Ishikawa (cell line): ENCODE data around the gene MR1.

Source experiments
- CEBPB ChIP-seq: IDR thresholded peaks from 2 replicates; pipeline ENCODE4 v1.6.1; 2012
- CREB1 ChIP-seq: IDR thresholded peaks from 2 replicates; pipeline ENCODE4 v1.6.1; 2012; ENCODE audit warnings: low read depth
- EGR1 ChIP-seq: IDR thresholded peaks from 2 replicates; pipeline ENCODE4 v1.6.1; 2012
- EP300 ChIP-seq: IDR thresholded peaks from 2 replicates; pipeline ENCODE4 v1.6.1; 2012; ENCODE audit warnings: borderline replicate concordance
- FOXM1 ChIP-seq: IDR thresholded peaks from 2 replicates; pipeline ENCODE4 v1.6.1; 2012; ENCODE audit warnings: low read depth, borderline replicate concordance
- NFIC ChIP-seq: IDR thresholded peaks from 2 replicates; pipeline ENCODE4 v1.6.1; 2012
- RAD21 ChIP-seq: IDR thresholded peaks from 2 replicates; pipeline ENCODE4 v1.6.1; 2012; ENCODE audit warnings: low read depth
- REST ChIP-seq: IDR thresholded peaks from 2 replicates; pipeline ENCODE4 v1.6.1; 2012; ENCODE audit warnings: low read depth, mild to moderate bottlenecking
- TAF1 ChIP-seq: IDR thresholded peaks from 2 replicates; pipeline ENCODE4 v1.6.1; 2012; ENCODE audit warnings: low read depth, mild to moderate bottlenecking
- TCF12 ChIP-seq: IDR thresholded peaks from 2 replicates; pipeline ENCODE4 v1.6.1; 2012; ENCODE audit warnings: low read depth
- TEAD4 ChIP-seq: IDR thresholded peaks from 2 replicates; pipeline ENCODE4 v1.6.1; 2012
- USF1 ChIP-seq: IDR thresholded peaks from 2 replicates; pipeline ENCODE4 v1.6.1; 2012
- YY1 ChIP-seq: IDR thresholded peaks from 2 replicates; pipeline ENCODE4 v1.6.1; 2012; ENCODE audit warnings: low read depth
- ZBTB7A ChIP-seq: IDR thresholded peaks from 2 replicates; pipeline ENCODE4 v1.6.1; 2012; ENCODE audit warnings: low read depth
- TF ChIP-seq, protein P1 (sequence below): IDR thresholded peaks from 2 replicates; pipeline ENCODE4 v1.6.1; 2012

The MR1 gene

DNA sequence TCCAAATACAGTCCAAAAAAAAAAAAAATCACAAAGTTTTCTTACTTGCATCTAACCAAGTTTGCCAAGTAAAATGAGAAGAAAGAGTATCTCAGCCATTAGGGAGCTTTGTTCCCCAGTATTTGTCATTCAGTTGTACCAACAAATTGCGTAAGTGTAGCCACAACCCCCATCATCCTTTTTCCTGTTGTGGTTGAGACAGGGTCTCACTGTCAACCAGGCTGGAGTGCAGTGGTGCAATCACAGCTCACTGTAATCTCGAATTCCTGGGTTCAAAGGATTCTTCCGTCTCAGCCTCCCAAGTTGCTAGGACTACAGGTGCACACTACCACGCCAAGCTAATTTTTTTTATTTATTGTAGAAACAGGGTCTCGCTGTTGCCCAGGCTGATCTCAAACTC, 20.6 kb upstream of the MR1 start:
- TF ChIP-seq CEBPB (0 out of 2 replicates have a peak, but pooled peaks have one; percentile 7), RAD21 (no peak)

DNA sequence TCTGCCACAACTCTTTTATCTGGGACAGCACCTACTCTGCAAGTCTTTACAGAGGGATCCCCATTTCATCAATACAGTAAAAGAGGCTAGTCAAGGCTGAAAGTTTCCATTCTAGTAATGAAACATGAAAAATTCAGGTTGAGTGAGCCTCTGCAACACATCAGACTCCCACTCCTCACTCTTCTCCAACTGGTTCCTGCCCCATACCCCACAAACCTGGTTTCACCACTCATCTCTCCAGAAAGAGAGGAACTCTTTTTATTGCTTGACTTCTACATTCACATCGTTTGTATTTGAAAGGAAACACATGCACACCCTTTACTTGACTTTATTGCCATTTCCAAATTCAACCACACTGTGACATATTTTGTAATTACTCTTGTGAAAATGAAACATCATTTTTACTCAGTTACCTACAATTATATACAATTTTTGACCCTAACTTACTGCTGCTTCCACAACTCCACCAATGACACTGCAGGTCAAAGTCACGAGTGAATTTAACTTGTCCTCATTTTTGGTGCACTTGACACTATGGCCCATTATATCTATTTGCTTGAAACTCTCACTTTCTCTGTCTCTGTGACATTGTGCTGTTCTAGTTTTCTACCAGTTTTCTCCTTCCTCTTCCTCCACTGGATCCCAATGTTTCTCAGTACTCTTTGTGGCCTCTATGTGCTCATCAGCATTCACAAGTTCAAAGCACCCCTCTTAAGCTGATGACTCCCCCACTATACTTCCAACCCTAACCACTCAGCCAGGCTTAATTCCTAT, 19.1 kb upstream of the MR1 start:
- no peak for TF ChIP-seq EP300

DNA sequence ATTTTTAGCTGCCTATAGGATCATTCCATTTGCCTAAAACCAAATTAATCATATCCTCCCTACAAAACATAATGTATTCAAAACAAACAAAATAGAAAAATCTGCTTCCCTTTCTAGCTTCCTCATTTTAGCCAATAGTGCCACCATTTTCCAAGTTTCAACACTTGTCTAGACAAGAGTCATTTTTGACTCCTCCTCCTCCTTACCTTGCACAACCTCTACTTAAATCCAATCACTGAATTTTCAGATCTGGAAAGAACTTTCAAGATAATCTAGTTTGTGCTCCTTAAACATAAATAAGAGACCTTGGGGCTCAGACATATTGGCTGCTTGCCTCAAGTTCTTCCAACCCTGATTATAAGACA, 18.6 kb upstream of the MR1 start:
- TF ChIP-seq TCF12: no peak
- TF ChIP-seq NFIC: no peak
- TF ChIP-seq, protein P1, sequence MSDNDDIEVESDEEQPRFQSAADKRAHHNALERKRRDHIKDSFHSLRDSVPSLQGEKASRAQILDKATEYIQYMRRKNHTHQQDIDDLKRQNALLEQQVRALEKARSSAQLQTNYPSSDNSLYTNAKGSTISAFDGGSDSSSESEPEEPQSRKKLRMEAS: no peak
- no peak for TF ChIP-seq TEAD4
- TF ChIP-seq EGR1: no peak
- TF ChIP-seq CEBPB: no peak
- no peak for TF ChIP-seq REST
- no peak for TF ChIP-seq RAD21
- TF ChIP-seq CREB1: no peak

DNA sequence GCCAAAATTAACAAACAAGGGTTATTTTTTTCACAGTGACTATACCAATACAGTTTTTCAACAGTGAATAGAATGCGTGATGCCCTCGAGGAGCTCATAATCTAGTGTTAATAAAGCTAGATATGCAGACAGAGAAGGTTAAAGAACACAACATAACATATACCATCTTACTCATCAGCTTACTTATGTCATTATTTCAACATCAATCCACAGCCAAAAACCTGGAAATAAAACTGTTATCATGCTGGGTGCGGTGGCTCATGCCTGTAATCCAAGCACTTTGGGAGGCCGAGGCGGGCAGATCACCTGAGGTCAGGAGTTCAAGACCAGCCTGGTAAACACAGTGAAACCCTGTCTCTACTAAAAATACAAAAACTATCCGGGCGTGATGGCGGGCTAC, 17.2 kb upstream of the MR1 start:
- TF ChIP-seq USF1 (no peak), NFIC (no peak), TAF1 (no peak), EGR1 (no peak), EP300 (no peak), TCF12 (no peak), REST (no peak), TEAD4 (no peak), ZBTB7A (no peak), YY1 (no peak), FOXM1 (no peak), CEBPB (no peak), CREB1 (no peak), RAD21 (no peak)
- TF ChIP-seq, protein P1: no peak

- TF ChIP-seq CREB1 (no peak), RAD21 (no peak), EGR1 (no peak), YY1 (no peak), NFIC (no peak), TAF1 (no peak), ZBTB7A (no peak), TEAD4 (no peak), TCF12 (no peak), EP300 (no peak), REST (no peak), CEBPB (no peak), USF1 (no peak), FOXM1 (no peak)
- TF ChIP-seq, protein P1: no peak
Observed at GRCh38 chr1:181018901-181019681, 14.7 kb upstream of the MR1 start.
